ENCODE data around the gene SMPD3. TPM values are rescaled to one million over a fixed set of nuclear protein-coding genes. Genes with fewer than 3 reads are reported as not detected.

The SMPD3 gene
- total RNA-seq, 1 experiment from 2014 or later, result 0.77 TPM

- intact Hi-C loops (cut with micrococcal nuclease; ENCODE audit: unreplicated experiment), result no loop called here
- TF ChIP-seq SIN3A (IDR thresholded peaks at IDR 0.05; ENCODE audit: borderline replicate concordance, insufficient read depth, low read depth, low read length) (no peak), POLR2AphosphoS5 (IDR thresholded peaks at IDR 0.05; ENCODE audit: low read depth, low read length) (no peak), TCF7L2 (IDR thresholded peaks at IDR 0.05; ENCODE audit: low read depth, low read length) (no peak), CTCF (IDR thresholded peaks at IDR 0.05) (no peak)
- TF ChIP-seq, protein P1, sequence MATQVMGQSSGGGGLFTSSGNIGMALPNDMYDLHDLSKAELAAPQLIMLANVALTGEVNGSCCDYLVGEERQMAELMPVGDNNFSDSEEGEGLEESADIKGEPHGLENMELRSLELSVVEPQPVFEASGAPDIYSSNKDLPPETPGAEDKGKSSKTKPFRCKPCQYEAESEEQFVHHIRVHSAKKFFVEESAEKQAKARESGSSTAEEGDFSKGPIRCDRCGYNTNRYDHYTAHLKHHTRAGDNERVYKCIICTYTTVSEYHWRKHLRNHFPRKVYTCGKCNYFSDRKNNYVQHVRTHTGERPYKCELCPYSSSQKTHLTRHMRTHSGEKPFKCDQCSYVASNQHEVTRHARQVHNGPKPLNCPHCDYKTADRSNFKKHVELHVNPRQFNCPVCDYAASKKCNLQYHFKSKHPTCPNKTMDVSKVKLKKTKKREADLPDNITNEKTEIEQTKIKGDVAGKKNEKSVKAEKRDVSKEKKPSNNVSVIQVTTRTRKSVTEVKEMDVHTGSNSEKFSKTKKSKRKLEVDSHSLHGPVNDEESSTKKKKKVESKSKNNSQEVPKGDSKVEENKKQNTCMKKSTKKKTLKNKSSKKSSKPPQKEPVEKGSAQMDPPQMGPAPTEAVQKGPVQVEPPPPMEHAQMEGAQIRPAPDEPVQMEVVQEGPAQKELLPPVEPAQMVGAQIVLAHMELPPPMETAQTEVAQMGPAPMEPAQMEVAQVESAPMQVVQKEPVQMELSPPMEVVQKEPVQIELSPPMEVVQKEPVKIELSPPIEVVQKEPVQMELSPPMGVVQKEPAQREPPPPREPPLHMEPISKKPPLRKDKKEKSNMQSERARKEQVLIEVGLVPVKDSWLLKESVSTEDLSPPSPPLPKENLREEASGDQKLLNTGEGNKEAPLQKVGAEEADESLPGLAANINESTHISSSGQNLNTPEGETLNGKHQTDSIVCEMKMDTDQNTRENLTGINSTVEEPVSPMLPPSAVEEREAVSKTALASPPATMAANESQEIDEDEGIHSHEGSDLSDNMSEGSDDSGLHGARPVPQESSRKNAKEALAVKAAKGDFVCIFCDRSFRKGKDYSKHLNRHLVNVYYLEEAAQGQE (IDR thresholded peaks at IDR 0.05; ENCODE audit: insufficient read depth in 1 of 2, low read depth in 2 of 2, low read length in 1 of 2), result no peak
- H3K9me3 ChIP-seq (ENCODE audit: control insufficient read depth, insufficient read depth, low read depth, low read length), result no peaks in the 10 kb centered on the region
- in situ Hi-C loops (cut with HindIII; ENCODE audit: low pct_unique_long_range_greater_than_20kb, low sequenced_read_pairs), result no loop called here
- H3K36me3 ChIP-seq (ENCODE audit: control insufficient read depth, insufficient read depth, low read length), result no peaks in the 10 kb centered on the region
- H3K27me3 ChIP-seq (ENCODE audit: control insufficient read depth, insufficient read depth, low read length), result no peaks in the 10 kb centered on the region
- no peak for DNase-seq (ENCODE audit: low read depth, low spot score)
- POLR2A ChIA-PET, result no interaction called here
- no peaks in the 10 kb centered on the region for H3K4me1 ChIP-seq (ENCODE audit: control insufficient read depth, insufficient read depth, low read length)
- ATAC-seq, result no peak
- H3K27ac ChIP-seq (ENCODE audit: low read length), result no peak overlapping the region
- no peak overlapping the region for H3K4me3 ChIP-seq (ENCODE audit: low read depth in 2 of 2, low read length in 2 of 2)
- no TSS peak for BruUV-seq (replicated peaks)
- CTCF ChIA-PET, result no interaction called here
Observed at GRCh38 chr16:68371276-68371651, 77.0 kb downstream of the SMPD3 start.

- intact Hi-C loops (cut with micrococcal nuclease; ENCODE audit: unreplicated experiment), result no loop called here
- CTCF ChIA-PET, result no interaction called here
- H3K27ac ChIP-seq (ENCODE audit: low read length), result no peak overlapping the region
- in situ Hi-C loops (cut with HindIII; ENCODE audit: low pct_unique_long_range_greater_than_20kb, low sequenced_read_pairs), result no loop called here
- H3K27me3 ChIP-seq (ENCODE audit: control insufficient read depth, insufficient read depth, low read length), result no peaks in the 10 kb centered on the region
- POLR2A ChIA-PET, result no interaction called here
- H3K36me3 ChIP-seq (ENCODE audit: control insufficient read depth, insufficient read depth, low read length), result no peaks in the 10 kb centered on the region
- H3K4me1 ChIP-seq (ENCODE audit: control insufficient read depth, insufficient read depth, low read length), result no peaks in the 10 kb centered on the region
- no TSS peak for BruUV-seq (replicated peaks)
- no peak for ATAC-seq
- TF ChIP-seq CTCF (IDR thresholded peaks at IDR 0.05) (no peak), SIN3A (IDR thresholded peaks at IDR 0.05; ENCODE audit: borderline replicate concordance, insufficient read depth, low read depth, low read length) (no peak), POLR2AphosphoS5 (IDR thresholded peaks at IDR 0.05; ENCODE audit: low read depth, low read length) (no peak), TCF7L2 (IDR thresholded peaks at IDR 0.05; ENCODE audit: low read depth, low read length) (no peak)
- TF ChIP-seq, protein P1 (IDR thresholded peaks at IDR 0.05; ENCODE audit: insufficient read depth in 1 of 2, low read depth in 2 of 2, low read length in 1 of 2), result no peak
- H3K9me3 ChIP-seq (ENCODE audit: control insufficient read depth, insufficient read depth, low read depth, low read length), result no peaks in the 10 kb centered on the region
- no peak for DNase-seq (ENCODE audit: low read depth, low spot score)
- no peak overlapping the region for H3K4me3 ChIP-seq (ENCODE audit: low read depth in 2 of 2, low read length in 2 of 2)
Observed at GRCh38 chr16:68370581-68371275, 77.6 kb downstream of the SMPD3 start.
